HG02943 (cell line): Measurements from ENCODE around the gene GPNMB.
"Not testable (repeated sequence)": the region's sequence is repeated elsewhere in the genome, so short reads cannot be mapped to it uniquely, and the experiment has no call there.

ENCODE experiments used
- ATAC-seq: cut with Tn5 transposase; IDR thresholded peaks from one replicate; pipeline ENCODE4 v1.9.1; 2021; ENCODE audit warnings: mild to moderate bottlenecking, low read depth, moderate library complexity; ENCODE audit not compliant: unreplicated experiment

GPNMB gene

GRCh38 chr7:23298141-23298881 lies 51.7 kb downstream of the GPNMB start:
- ATAC-seq, result no peak

- peak; percentile 98 for ATAC-seq
These were observed 52.6 kb downstream of the GPNMB start, which contains the start of gene MALSU1 for GRCh38 chr7:23298885-23299769. MALSU1 (plus strand) TSS chr7:23299339; CDS start chr7:23299353, 14 bp downstream.

- ATAC-seq, result peak; percentile 16
These were observed 53.3 kb downstream of the GPNMB start for GRCh38 chr7:23299770-23300300.

GRCh38 chr7:23306936-23307521 lies 60.5 kb downstream of the GPNMB start:
- ATAC-seq, result no peak

GRCh38 chr7:23308754-23309153 lies 62.2 kb downstream of the GPNMB start:
- ATAC-seq, result no peak

GRCh38 chr7:23312141-23312540 lies 65.6 kb downstream of the GPNMB start:
- not testable (repeated sequence) for ATAC-seq

- no peak for ATAC-seq
These were observed 68.8 kb downstream of the GPNMB start for GRCh38 chr7:23315366-23315765.
